ENCODE results near the gene RFWD3. TPM values are rescaled to one million over a fixed set of nuclear protein-coding genes. Genes with fewer than 3 reads are reported as not detected.

RFWD3 gene
- total RNA-seq, 1 donor from 2014 or later = 51.8 TPM

GRCh38 chr16:74596586-74596985 lies 70.1 kb downstream of the RFWD3 start:
- TF ChIP-seq CTCF (conservative IDR thresholded peaks at IDR 0.05) = no peak
- no peak overlapping the region for H3K27ac Mint-ChIP-seq
- H3K4me1 Mint-ChIP-seq (ENCODE audit: unreplicated experiment) = peaks cover 9% of the 10 kb centered on the region
- H3K27me3 Mint-ChIP-seq = no peaks in the 10 kb centered on the region
- H3K36me3 Mint-ChIP-seq = peaks cover 19% of the 10 kb centered on the region
- no peak for DNase-seq (ENCODE audit: extremely low spot score, unreplicated experiment)
- no peaks in the 10 kb centered on the region for H3K9me3 Mint-ChIP-seq
- H3K4me3 Mint-ChIP-seq = no peak overlapping the region

- Mint-ChIP-seq H3K4me1 (ENCODE audit: unreplicated experiment) (peaks cover 4% of the 10 kb centered on the region), H3K9me3 (no peaks in the 10 kb centered on the region), H3K27me3 (no peaks in the 10 kb centered on the region), H3K36me3 (peaks cover 15% of the 10 kb centered on the region), H3K27ac (no peak overlapping the region), H3K4me3 (no peak overlapping the region)
- no peak for DNase-seq (ENCODE audit: extremely low spot score, unreplicated experiment)
- TF ChIP-seq CTCF (conservative IDR thresholded peaks at IDR 0.05) = no peak
Measured at GRCh38 chr16:74592847-74593246, 73.8 kb downstream of the RFWD3 start.

DNA sequence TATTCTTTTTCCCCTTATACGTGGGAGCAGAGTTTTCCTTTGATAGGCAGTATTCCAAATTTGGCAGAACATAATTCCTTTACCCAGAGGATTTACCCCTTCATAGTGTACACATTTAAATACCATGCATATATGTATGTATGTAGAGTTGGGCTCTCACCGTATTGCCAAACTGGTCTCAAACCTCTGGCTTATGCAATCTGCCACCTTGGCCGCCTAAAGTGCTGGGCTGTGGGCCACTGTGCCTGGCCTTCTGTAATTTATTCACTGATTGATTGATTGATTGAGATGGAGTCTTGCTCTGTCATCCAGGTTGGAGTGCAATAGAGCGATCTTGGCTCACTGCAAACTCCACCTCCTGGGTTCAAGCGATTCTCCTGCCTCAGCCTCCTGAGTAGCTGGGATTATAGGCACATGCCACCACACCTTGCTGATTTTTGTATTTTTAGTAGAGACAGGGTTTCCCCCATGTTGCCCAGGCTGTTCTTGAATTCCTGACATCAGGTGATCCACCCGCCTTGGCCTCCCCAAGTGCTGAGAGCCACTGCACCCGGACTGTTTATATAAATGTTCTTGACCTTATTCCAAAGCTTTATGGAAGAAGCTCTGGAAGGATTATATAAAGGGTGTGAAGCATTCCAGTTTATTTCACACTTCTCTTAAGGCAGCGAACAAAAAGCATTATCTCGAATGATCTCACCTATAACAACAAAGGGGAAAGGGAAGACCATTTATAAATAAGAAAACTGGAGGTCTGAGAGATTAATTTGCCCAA lies 74.6 kb downstream of the RFWD3 start:
- Mint-ChIP-seq H3K9me3 (no peaks in the 10 kb centered on the region), H3K4me1 (ENCODE audit: unreplicated experiment) (peaks cover 6% of the 10 kb centered on the region), H3K4me3 (no peak overlapping the region), H3K27me3 (no peaks in the 10 kb centered on the region), H3K27ac (no peak overlapping the region), H3K36me3 (peaks cover 18% of the 10 kb centered on the region)
- DNase-seq (ENCODE audit: extremely low spot score, unreplicated experiment) = no peak
- TF ChIP-seq CTCF (conservative IDR thresholded peaks at IDR 0.05) = no peak

GRCh38 chr16:74586948-74587347 lies 79.7 kb downstream of the RFWD3 start:
- Mint-ChIP-seq H3K27ac (peak overlapping the region; percentile 17), H3K27me3 (no peaks in the 10 kb centered on the region), H3K36me3 (peaks cover 16% of the 10 kb centered on the region), H3K4me1 (ENCODE audit: unreplicated experiment) (peaks cover 18% of the 10 kb centered on the region), H3K9me3 (peaks cover 13% of the 10 kb centered on the region), H3K4me3 (no peak overlapping the region)
- no peak for DNase-seq (ENCODE audit: extremely low spot score, unreplicated experiment)
- TF ChIP-seq CTCF (conservative IDR thresholded peaks at IDR 0.05) = no peak

DNA sequence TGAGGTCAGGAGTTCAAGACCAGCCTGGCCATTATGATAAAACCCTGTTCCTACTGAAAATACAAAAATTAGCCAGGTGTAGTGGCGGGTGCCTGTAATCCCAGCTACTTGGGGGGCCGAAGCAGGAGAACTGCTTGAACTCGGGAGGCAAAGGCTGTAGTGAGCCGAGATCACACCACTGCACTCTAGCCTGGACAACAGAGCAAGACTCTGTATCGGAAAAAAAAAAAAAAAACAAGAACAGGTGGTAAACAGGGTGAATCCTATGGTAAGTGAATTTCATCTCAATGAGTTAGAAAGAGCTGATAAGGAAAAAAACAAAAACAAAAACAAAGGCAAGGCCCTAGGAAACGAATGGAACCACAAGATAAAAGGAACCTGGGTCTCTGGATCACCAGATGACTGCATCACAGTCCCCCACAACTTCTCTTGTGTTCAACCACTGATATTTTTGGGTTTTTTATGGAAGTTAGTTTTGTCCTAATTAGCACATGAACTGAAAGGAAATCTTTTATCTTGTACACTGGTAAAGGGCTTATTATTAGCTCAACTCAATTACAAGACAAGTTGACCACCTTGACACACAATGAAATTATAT lies 80.7 kb downstream of the RFWD3 start:
- H3K36me3 Mint-ChIP-seq = peaks cover 16% of the 10 kb centered on the region
- H3K9me3 Mint-ChIP-seq = peaks cover 13% of the 10 kb centered on the region
- no peak overlapping the region for H3K4me3 Mint-ChIP-seq
- H3K27ac Mint-ChIP-seq = no peak overlapping the region
- H3K4me1 Mint-ChIP-seq (ENCODE audit: unreplicated experiment) = peaks cover 21% of the 10 kb centered on the region
- H3K27me3 Mint-ChIP-seq = no peaks in the 10 kb centered on the region
- TF ChIP-seq CTCF (conservative IDR thresholded peaks at IDR 0.05) = no peak
- DNase-seq (ENCODE audit: extremely low spot score, unreplicated experiment) = no peak

All from type B pancreatic cell (in vitro differentiated cells).